HepG2 (cell line): ENCODE measurements around the gene PNLDC1. TPM values are rescaled to one million over a fixed set of nuclear protein-coding genes. Genes with fewer than 3 reads are reported as not detected.

Source experiments
- ARNT2 ChIP-seq: sonication (generic); formaldehyde crosslinking; IDR thresholded peaks from 2 replicates; pipeline ENCODE4 v1.8.0; 2022; ENCODE audit warnings: mild to moderate bottlenecking, low read depth, missing genetic modification reagents, moderate library complexity
- BCLAF1 ChIP-seq: fragments of 450-650 bp; IDR thresholded peaks from 2 replicates; pipeline ENCODE4 v1.6.1; 2017; ENCODE audit warnings: mild to moderate bottlenecking
- ESRRA ChIP-seq: sonication (generic); formaldehyde crosslinking; IDR thresholded peaks from 2 replicates; pipeline ENCODE4 v1.5.1; 2020; ENCODE audit warnings: mild to moderate bottlenecking, low read depth, missing genetic modification reagents
- HNRNPK ChIP-seq: fragments of 200-400 bp; formaldehyde crosslinking; IDR thresholded peaks from 2 replicates; pipeline ENCODE4 v1.6.1; 2018; ENCODE audit warnings: low read length, low read depth, moderate library complexity, mild to moderate bottlenecking; ENCODE audit not compliant: poor library complexity, severe bottlenecking
- MATR3 ChIP-seq: sonication (generic); formaldehyde crosslinking; IDR thresholded peaks from 2 replicates; pipeline ENCODE4 v1.4.0; 2020; ENCODE audit warnings: missing genetic modification reagents
- NFE2L2 ChIP-seq: fragments of 150-350 bp; IDR thresholded peaks from 2 replicates; pipeline ENCODE4 v1.6.1; 2014; ENCODE audit warnings: low read length
- NONO ChIP-seq, 2 experiments: fragments of 450-650 bp in 1 of 2; sonication (generic) in 1 of 2; formaldehyde crosslinking in 1 of 2; IDR thresholded peaks in 1 of 2; conservative IDR thresholded peaks in 1 of 2; 2 replicates each; pipeline versions ENCODE4 v1.6.1 to v1.8.0; 2017 to 2022; ENCODE audit warnings: mild to moderate bottlenecking in 1 of 2, missing genetic modification reagents in 1 of 2, moderate library complexity in 1 of 2
- PRDM10 ChIP-seq: sonication (generic); formaldehyde crosslinking; IDR thresholded peaks from 2 replicates; pipeline ENCODE4 v1.4.0; 2020; ENCODE audit warnings: low read depth, missing genetic modification reagents
- SMAD3 ChIP-seq: sonication (generic); formaldehyde crosslinking; IDR thresholded peaks from 2 replicates; pipeline ENCODE4 v1.4.0; 2020; ENCODE audit warnings: missing genetic modification reagents
- YEATS4 ChIP-seq: sonication (generic); formaldehyde crosslinking; IDR thresholded peaks from 2 replicates; pipeline ENCODE4 v1.4.0; 2020; ENCODE audit warnings: missing genetic modification reagents, borderline replicate concordance
- ZBTB33 ChIP-seq: sonication (generic); formaldehyde crosslinking; IDR thresholded peaks from 2 replicates; pipeline ENCODE4 v1.4.0; 2020; ENCODE audit warnings: missing genetic modification reagents
- ZBTB38 ChIP-seq: sonication (generic); formaldehyde crosslinking; IDR thresholded peaks from 2 replicates; pipeline ENCODE4 v1.5.1; 2020; ENCODE audit warnings: mild to moderate bottlenecking, missing genetic modification reagents
- ZNF205 ChIP-seq: IDR thresholded peaks from 2 replicates; pipeline ENCODE4 v1.6.1; 2018; ENCODE audit warnings: missing biosample characterization, missing genetic modification reagents
- ZNF30 ChIP-seq: sonication (generic); formaldehyde crosslinking; IDR thresholded peaks from 2 replicates; pipeline ENCODE4 v1.5.0; 2020; ENCODE audit warnings: mild to moderate bottlenecking, missing genetic modification reagents
- ZNF33B ChIP-seq: sonication (generic); formaldehyde crosslinking; IDR thresholded peaks from 2 replicates; pipeline ENCODE4 v1.5.1; 2020; ENCODE audit warnings: mild to moderate bottlenecking, missing genetic modification reagents
- ZNF451 ChIP-seq: sonication (generic); formaldehyde crosslinking; IDR thresholded peaks from 2 replicates; pipeline ENCODE4 v1.5.0; 2020; ENCODE audit warnings: mild to moderate bottlenecking, missing genetic modification reagents
- ZNF749 ChIP-seq: sonication (generic); formaldehyde crosslinking; IDR thresholded peaks from 2 replicates; pipeline ENCODE4 v1.8.0; 2022; ENCODE audit warnings: mild to moderate bottlenecking, missing genetic modification reagents, moderate library complexity, borderline replicate concordance
- ZSCAN31 ChIP-seq: sonication (generic); formaldehyde crosslinking; IDR thresholded peaks from 2 replicates; pipeline ENCODE4 v1.5.0; 2020; ENCODE audit warnings: low read depth, mild to moderate bottlenecking, missing genetic modification reagents
- polyA plus RNA-seq, 8 experiments: library from polyadenylated mRNA; depleted of rRNA in 3 of 8; stranded (reverse) in 7 of 8; unstranded in 1 of 8; fragments of >200 nt; fragmentation: Illumina TruSeq in 4 of 8; extraction: Trizol in 4 of 8; gene quantifications; 2 replicates each; pipeline versions ENCODE4 v1.2.1 to v1.2.3, GENCODE V29; 2011 to 2016; ENCODE audit warnings: low read depth in 4 of 8, missing spikeins in 1 of 8, mixed read lengths in 1 of 8; ENCODE audit not compliant: insufficient read depth in 1 of 8
- total RNA-seq, 5 experiments: library from RNA; depleted of rRNA; stranded (reverse); fragments of >200 nt; fragmentation: Illumina TruSeq; extraction: Trizol; gene quantifications; 2 replicates each; pipeline ENCODE4 v1.2.3, GENCODE V29; 2016; ENCODE audit warnings: low read depth in 1 of 5

Gene PNLDC1
- total and polyA plus RNA-seq, 2 of the 13 experiments (the other 11 are each of a cell fraction or from before 2014, with no cell fraction given) = not detected

- TF ChIP-seq ZNF749 (CRISPR knock-in tag) (no peak), ESRRA (CRISPR knock-in tag) (no peak), ARNT2 (peak; percentile 53; the same call in 1 of the 2 replicates), PRDM10 (no peak), YEATS4 (CRISPR knock-in tag) (no peak), ZBTB33 (CRISPR knock-in tag) (no peak), ZNF30 (CRISPR knock-in tag) (no peak), ZBTB38 (CRISPR knock-in tag) (no peak), MATR3 (no peak), SMAD3 (CRISPR knock-in tag) (no peak), ZSCAN31 (CRISPR knock-in tag) (0 out of 2 replicates have a peak, but pooled peaks have one; percentile 42), ZNF451 (CRISPR knock-in tag) (no peak), HNRNPK (no peak), ZNF205 (CRISPR knock-in tag) (peak; percentile 2; the same call in 1 of the 2 replicates), ZNF33B (CRISPR knock-in tag) (no peak), BCLAF1 (no peak), NONO (IDR thresholded peaks at IDR 0.05) (no peak), NONO (CRISPR knock-in tag; conservative IDR thresholded peaks at IDR 0.05) (0 out of 2 replicates have a peak, but pooled peaks have one; percentile 37), NFE2L2 (no peak)
These were observed 39.4 kb upstream of the PNLDC1 start (continued) for GRCh38 chr6:159760602-159761057.
